HepG2 (cell line): ENCODE data around the gene NARF. TPM values are rescaled to one million over a fixed set of nuclear protein-coding genes. Genes with fewer than 3 reads are reported as not detected.

Experiments used
- AHR ChIP-seq: IDR thresholded peaks from 2 replicates; pipeline ENCODE4 v1.6.1; 2018; ENCODE audit warnings: missing genetic modification reagents, missing compliant biosample characterization
- GATAD2A ChIP-seq: IDR thresholded peaks from 2 replicates; pipeline ENCODE4 v1.6.1; 2016
- HNRNPH1 ChIP-seq: fragments of 200-400 bp; formaldehyde crosslinking; optimal IDR thresholded peaks from 2 replicates; pipeline ENCODE3; 2017; ENCODE audit warnings: mild to moderate bottlenecking, low read depth, low read length
- KAT8 ChIP-seq: IDR thresholded peaks from 2 replicates; pipeline ENCODE4 v1.6.1; 2016; ENCODE audit warnings: missing genetic modification reagents, missing compliant biosample characterization
- MLXIP ChIP-seq: sonication (generic); formaldehyde crosslinking; IDR thresholded peaks from 2 replicates; pipeline ENCODE4 v1.9.0; 2021; ENCODE audit warnings: missing genetic modification reagents, borderline replicate concordance
- ZEB1 ChIP-seq: IDR thresholded peaks from 2 replicates; pipeline ENCODE4 v1.6.1; 2012; ENCODE audit warnings: mild to moderate bottlenecking, low read depth, inconsistent platforms; ENCODE audit not compliant: insufficient replicate concordance
- ZNF331 ChIP-seq: sonication (generic); formaldehyde crosslinking; IDR thresholded peaks from 2 replicates; pipeline ENCODE4 v1.4.0; 2020; ENCODE audit warnings: missing genetic modification reagents
- ZNF431 ChIP-seq: sonication (generic); formaldehyde crosslinking; IDR thresholded peaks from 2 replicates; pipeline ENCODE4 v1.9.0; 2022; ENCODE audit warnings: missing genetic modification reagents, low read depth, mild to moderate bottlenecking, borderline replicate concordance
- ZNF775 ChIP-seq: sonication (generic); formaldehyde crosslinking; IDR thresholded peaks from 2 replicates; pipeline ENCODE4 v1.4.0; 2020; ENCODE audit warnings: missing genetic modification reagents, mild to moderate bottlenecking, moderate library complexity, borderline replicate concordance
- polyA plus RNA-seq, 8 experiments: library from polyadenylated mRNA; depleted of rRNA in 3 of 8; stranded (reverse) in 7 of 8; unstranded in 1 of 8; fragments of >200 nt; fragmentation: Illumina TruSeq in 4 of 8; extraction: Trizol in 4 of 8; gene quantifications; 2 replicates each; pipeline versions ENCODE4 v1.2.1 to v1.2.3, GENCODE V29; 2011 to 2016; ENCODE audit warnings: low read depth in 4 of 8, missing spikeins in 1 of 8, mixed read lengths in 1 of 8; ENCODE audit not compliant: insufficient read depth in 1 of 8
- total RNA-seq, 5 experiments: library from RNA; depleted of rRNA; stranded (reverse); fragments of >200 nt; fragmentation: Illumina TruSeq; extraction: Trizol; gene quantifications; 2 replicates each; pipeline ENCODE4 v1.2.3, GENCODE V29; 2016; ENCODE audit warnings: low read depth in 1 of 5
- TF ChIP-seq, protein P1 (sequence below): sonication (generic); formaldehyde crosslinking; IDR thresholded peaks from 2 replicates; pipeline ENCODE4 v1.4.0; 2020; ENCODE audit warnings: mild to moderate bottlenecking, missing genetic modification reagents, borderline replicate concordance
- TF ChIP-seq, protein P2 (sequence below): sonication (generic); formaldehyde crosslinking; IDR thresholded peaks from 2 replicates; pipeline ENCODE4 v1.5.0; 2020; ENCODE audit warnings: mild to moderate bottlenecking, missing genetic modification reagents, borderline replicate concordance
- TF ChIP-seq, protein P3 (sequence below): sonication (generic); formaldehyde crosslinking; IDR thresholded peaks from 2 replicates; pipeline ENCODE4 v1.5.1; 2020; ENCODE audit warnings: missing genetic modification reagents, mild to moderate bottlenecking, borderline replicate concordance

NARF gene
- total and polyA plus RNA-seq, 2 of the 13 experiments (the other 11 are each of a cell fraction or from before 2014, with no cell fraction given), result 61.1 to 144 TPM

DNA sequence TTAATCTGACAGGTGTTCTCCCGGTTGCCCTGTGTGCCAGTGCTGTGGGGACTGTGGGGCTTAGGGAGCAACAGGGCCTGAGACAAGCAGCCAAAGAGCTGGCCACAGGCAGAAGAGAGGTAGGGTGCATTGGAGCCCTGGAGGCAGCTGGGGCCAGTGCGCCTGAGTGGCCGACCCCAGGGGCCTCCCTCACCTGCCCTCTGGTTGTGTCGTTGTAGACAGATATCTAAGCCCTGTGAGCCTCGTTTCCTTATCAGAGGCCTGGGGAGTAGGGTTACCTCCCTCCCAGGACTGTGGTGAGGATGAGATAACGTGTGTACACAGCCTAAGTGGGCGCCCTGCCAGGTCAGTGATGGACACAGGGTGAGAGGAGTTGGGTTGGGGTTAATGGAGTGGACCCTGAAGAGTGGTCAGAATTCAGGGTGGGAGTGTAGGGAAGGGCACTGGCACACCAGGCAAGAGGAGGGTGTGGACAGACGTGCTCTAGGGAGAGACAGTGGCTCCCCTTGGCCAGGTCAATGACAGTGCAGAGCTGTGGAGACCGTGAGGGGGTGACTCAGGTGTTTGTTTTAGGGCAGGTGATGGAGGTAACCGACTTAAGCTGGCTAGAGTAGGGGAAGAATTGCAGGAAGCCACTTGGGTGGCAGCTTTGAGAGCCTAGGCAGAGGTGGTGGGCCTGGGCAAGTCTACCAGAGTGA, 3.4 kb downstream of the NARF start (continued):
- peak; percentile 75; the same call in 1 of the 2 replicates for TF ChIP-seq ZNF331 (CRISPR knock-in tag)
- TF ChIP-seq HNRNPH1, result no peak
- TF ChIP-seq, protein P1, sequence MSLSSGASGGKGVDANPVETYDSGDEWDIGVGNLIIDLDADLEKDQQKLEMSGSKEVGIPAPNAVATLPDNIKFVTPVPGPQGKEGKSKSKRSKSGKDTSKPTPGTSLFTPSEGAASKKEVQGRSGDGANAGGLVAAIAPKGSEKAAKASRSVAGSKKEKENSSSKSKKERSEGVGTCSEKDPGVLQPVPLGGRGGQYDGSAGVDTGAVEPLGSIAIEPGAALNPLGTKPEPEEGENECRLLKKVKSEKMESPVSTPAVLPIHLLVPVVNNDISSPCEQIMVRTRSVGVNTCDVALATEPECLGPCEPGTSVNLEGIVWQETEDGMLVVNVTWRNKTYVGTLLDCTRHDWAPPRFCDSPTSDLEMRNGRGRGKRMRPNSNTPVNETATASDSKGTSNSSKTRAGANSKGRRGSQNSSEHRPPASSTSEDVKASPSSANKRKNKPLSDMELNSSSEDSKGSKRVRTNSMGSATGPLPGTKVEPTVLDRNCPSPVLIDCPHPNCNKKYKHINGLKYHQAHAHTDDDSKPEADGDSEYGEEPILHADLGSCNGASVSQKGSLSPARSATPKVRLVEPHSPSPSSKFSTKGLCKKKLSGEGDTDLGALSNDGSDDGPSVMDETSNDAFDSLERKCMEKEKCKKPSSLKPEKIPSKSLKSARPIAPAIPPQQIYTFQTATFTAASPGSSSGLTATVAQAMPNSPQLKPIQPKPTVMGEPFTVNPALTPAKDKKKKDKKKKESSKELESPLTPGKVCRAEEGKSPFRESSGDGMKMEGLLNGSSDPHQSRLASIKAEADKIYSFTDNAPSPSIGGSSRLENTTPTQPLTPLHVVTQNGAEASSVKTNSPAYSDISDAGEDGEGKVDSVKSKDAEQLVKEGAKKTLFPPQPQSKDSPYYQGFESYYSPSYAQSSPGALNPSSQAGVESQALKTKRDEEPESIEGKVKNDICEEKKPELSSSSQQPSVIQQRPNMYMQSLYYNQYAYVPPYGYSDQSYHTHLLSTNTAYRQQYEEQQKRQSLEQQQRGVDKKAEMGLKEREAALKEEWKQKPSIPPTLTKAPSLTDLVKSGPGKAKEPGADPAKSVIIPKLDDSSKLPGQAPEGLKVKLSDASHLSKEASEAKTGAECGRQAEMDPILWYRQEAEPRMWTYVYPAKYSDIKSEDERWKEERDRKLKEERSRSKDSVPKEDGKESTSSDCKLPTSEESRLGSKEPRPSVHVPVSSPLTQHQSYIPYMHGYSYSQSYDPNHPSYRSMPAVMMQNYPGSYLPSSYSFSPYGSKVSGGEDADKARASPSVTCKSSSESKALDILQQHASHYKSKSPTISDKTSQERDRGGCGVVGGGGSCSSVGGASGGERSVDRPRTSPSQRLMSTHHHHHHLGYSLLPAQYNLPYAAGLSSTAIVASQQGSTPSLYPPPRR (CRISPR knock-in tag), result peak; percentile 48; the same call in 1 of the 2 replicates
- TF ChIP-seq, protein P2, sequence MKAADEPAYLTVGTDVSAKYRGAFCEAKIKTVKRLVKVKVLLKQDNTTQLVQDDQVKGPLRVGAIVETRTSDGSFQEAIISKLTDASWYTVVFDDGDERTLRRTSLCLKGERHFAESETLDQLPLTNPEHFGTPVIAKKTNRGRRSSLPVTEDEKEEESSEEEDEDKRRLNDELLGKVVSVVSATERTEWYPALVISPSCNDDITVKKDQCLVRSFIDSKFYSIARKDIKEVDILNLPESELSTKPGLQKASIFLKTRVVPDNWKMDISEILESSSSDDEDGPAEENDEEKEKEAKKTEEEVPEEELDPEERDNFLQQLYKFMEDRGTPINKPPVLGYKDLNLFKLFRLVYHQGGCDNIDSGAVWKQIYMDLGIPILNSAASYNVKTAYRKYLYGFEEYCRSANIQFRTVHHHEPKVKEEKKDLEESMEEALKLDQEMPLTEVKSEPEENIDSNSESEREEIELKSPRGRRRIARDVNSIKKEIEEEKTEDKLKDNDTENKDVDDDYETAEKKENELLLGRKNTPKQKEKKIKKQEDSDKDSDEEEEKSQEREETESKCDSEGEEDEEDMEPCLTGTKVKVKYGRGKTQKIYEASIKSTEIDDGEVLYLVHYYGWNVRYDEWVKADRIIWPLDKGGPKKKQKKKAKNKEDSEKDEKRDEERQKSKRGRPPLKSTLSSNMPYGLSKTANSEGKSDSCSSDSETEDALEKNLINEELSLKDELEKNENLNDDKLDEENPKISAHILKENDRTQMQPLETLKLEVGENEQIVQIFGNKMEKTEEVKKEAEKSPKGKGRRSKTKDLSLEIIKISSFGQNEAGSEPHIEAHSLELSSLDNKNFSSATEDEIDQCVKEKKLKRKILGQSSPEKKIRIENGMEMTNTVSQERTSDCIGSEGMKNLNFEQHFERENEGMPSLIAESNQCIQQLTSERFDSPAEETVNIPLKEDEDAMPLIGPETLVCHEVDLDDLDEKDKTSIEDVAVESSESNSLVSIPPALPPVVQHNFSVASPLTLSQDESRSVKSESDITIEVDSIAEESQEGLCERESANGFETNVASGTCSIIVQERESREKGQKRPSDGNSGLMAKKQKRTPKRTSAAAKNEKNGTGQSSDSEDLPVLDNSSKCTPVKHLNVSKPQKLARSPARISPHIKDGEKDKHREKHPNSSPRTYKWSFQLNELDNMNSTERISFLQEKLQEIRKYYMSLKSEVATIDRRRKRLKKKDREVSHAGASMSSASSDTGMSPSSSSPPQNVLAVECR (CRISPR knock-in tag), result peak; percentile 68; the same call in 1 of the 2 replicates
- TF ChIP-seq ZNF775 (CRISPR knock-in tag), result no peak
- TF ChIP-seq ZEB1, result peak; percentile 64
- TF ChIP-seq, protein P3, sequence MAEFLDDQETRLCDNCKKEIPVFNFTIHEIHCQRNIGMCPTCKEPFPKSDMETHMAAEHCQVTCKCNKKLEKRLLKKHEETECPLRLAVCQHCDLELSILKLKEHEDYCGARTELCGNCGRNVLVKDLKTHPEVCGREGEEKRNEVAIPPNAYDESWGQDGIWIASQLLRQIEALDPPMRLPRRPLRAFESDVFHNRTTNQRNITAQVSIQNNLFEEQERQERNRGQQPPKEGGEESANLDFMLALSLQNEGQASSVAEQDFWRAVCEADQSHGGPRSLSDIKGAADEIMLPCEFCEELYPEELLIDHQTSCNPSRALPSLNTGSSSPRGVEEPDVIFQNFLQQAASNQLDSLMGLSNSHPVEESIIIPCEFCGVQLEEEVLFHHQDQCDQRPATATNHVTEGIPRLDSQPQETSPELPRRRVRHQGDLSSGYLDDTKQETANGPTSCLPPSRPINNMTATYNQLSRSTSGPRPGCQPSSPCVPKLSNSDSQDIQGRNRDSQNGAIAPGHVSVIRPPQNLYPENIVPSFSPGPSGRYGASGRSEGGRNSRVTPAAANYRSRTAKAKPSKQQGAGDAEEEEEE (CRISPR knock-in tag), result no peak
- TF ChIP-seq GATAD2A (CRISPR knock-in tag), result peak; percentile 78; the same call in 1 of the 2 replicates
- TF ChIP-seq MLXIP, result no peak
- TF ChIP-seq AHR (CRISPR knock-in tag), result 0 out of 2 replicates have a peak, but pooled peaks have one; percentile 39
- TF ChIP-seq KAT8 (CRISPR knock-in tag), result peak; percentile 38; the same call in 1 of the 2 replicates
- TF ChIP-seq ZNF431 (CRISPR knock-in tag), result no peak
